Subcutaneous abdominal adipose tissue (tissue), 5 donors: Measurements from ENCODE around the gene UTP25.
"Not testable (repeated sequence)": the region's sequence is repeated elsewhere in the genome, so short reads cannot be mapped to it uniquely, and the experiment has no call there.

ENCODE experiments used
- H3K27ac ChIP-seq: one replicate; pipeline ENCODE4 v1.7.0; 2013; ENCODE audit warnings: low read depth, mild to moderate bottlenecking, inconsistent platforms, low read length, moderate library complexity
- H3K27me3 ChIP-seq, 5 donors: one replicate each; pipeline ENCODE4 v1.7.0; 2013; ENCODE audit warnings: low read length in 5 of 5, inconsistent platforms in 1 of 5; ENCODE audit not compliant: control insufficient read depth in 5 of 5, insufficient read depth in 4 of 5
- H3K36me3 ChIP-seq, 5 donors: one replicate each; pipeline ENCODE4 v1.7.0; 2013; ENCODE audit warnings: low read length in 5 of 5; ENCODE audit not compliant: control insufficient read depth in 5 of 5, insufficient read depth in 5 of 5
- H3K4me1 ChIP-seq, 5 donors: one replicate each; pipeline ENCODE4 v1.7.0; 2013; ENCODE audit warnings: low read length in 5 of 5, mild to moderate bottlenecking in 3 of 5, moderate library complexity in 1 of 5; ENCODE audit not compliant: control insufficient read depth in 5 of 5, insufficient read depth in 5 of 5
- H3K4me3 ChIP-seq, 5 donors: one replicate each; pipeline ENCODE4 v1.7.0; 2013; ENCODE audit warnings: low read length in 5 of 5, low read depth in 1 of 5
- H3K9ac ChIP-seq, 5 donors: one replicate each; pipeline ENCODE4 v1.7.0; 2013; ENCODE audit warnings: low read length in 5 of 5, mild to moderate bottlenecking in 4 of 5, moderate library complexity in 3 of 5
- H3K9me3 ChIP-seq, 5 donors: one replicate each; pipeline ENCODE4 v1.7.0; 2013; ENCODE audit warnings: low read length in 5 of 5; ENCODE audit not compliant: control insufficient read depth in 5 of 5
- donor health status: healthy.
- donor health status: healthy.
- donor health status: healthy.
- donor health status: healthy.
- donor health status: healthy.

UTP25 gene

DNA sequence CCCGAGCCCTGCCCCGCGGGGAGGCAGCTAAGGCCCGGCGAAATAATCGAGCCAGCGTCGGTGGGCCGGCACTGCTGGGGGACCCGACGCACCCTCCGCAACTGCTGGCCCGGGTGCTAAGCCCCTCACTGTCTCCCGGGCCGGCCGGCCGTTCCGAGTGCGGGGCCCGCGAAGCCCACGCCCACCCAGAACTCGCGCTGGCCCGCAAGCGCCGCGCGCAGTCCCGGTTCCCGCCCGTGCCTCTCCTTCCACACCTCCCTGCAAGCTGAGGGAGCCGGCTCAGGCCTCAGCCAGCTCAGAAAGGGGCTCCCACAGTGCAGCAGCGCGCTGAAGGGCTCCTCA is 61.3 kb downstream of the UTP25 start:
- H3K27ac ChIP-seq = no peak overlapping the region
- H3K9ac ChIP-seq = no peak overlapping the region
- no peaks in the 10 kb centered on the region for H3K36me3 ChIP-seq
- H3K27me3 ChIP-seq = peaks cover 0 to 4% (median 0%) of the 10 kb centered on the region in 5 donors
- peaks cover 0 to 4% (median 0%) of the 10 kb centered on the region in 5 donors for H3K9me3 ChIP-seq
- H3K4me3 ChIP-seq = no peak overlapping the region
- no peaks in the 10 kb centered on the region for H3K4me1 ChIP-seq

GRCh38 chr1:209890641-209891330 is 63.0 kb downstream of the UTP25 start:
- Histone ChIP-seq H3K4me1 (no peaks in the 10 kb centered on the region), H3K27ac (no peak overlapping the region), H3K9me3 (peaks cover 0 to 4% (median 0%) of the 10 kb centered on the region in 5 donors), H3K9ac (no peak overlapping the region), H3K4me3 (no peak overlapping the region), H3K36me3 (no peaks in the 10 kb centered on the region), H3K27me3 (peaks cover 0 to 4% (median 0%) of the 10 kb centered on the region in 5 donors)

GRCh38 chr1:209893751-209894150 is 66.0 kb downstream of the UTP25 start:
- Histone ChIP-seq H3K27me3 (no peaks in the 10 kb centered on the region), H3K4me1 (no peaks in the 10 kb centered on the region), H3K27ac (no peak overlapping the region)

GRCh38 chr1:209895709-209896108 is 67.9 kb downstream of the UTP25 start:
- Histone ChIP-seq H3K36me3 (no peaks in the 10 kb centered on the region), H3K9me3 (peaks cover 0 to 4% (median 0%) of the 10 kb centered on the region in 5 donors), H3K9ac (no peak overlapping the region), H3K27ac (no peak overlapping the region), H3K4me3 (no peak overlapping the region), H3K4me1 (no peaks in the 10 kb centered on the region), H3K27me3 (no peaks in the 10 kb centered on the region)

More at GRCh38 chr1:209893751-209894150, 66.0 kb downstream of the UTP25 start:
- H3K9ac ChIP-seq = no peak overlapping the region
- H3K4me3 ChIP-seq = no peak overlapping the region
- peaks cover 0 to 4% (median 0%) of the 10 kb centered on the region in 5 donors for H3K9me3 ChIP-seq
- no peaks in the 10 kb centered on the region for H3K36me3 ChIP-seq

- no peaks in the 10 kb centered on the region for H3K4me1 ChIP-seq
- H3K27ac ChIP-seq = no peak overlapping the region
- H3K9me3 ChIP-seq = peaks cover 0 to 3% (median 0%) of the 10 kb centered on the region in 5 donors
- no peaks in the 10 kb centered on the region for H3K27me3 ChIP-seq
- H3K4me3 ChIP-seq = no peak overlapping the region
- H3K36me3 ChIP-seq = no peaks in the 10 kb centered on the region
- no peak overlapping the region for H3K9ac ChIP-seq
Observed at GRCh38 chr1:209896346-209896745, 68.6 kb downstream of the UTP25 start.

DNA sequence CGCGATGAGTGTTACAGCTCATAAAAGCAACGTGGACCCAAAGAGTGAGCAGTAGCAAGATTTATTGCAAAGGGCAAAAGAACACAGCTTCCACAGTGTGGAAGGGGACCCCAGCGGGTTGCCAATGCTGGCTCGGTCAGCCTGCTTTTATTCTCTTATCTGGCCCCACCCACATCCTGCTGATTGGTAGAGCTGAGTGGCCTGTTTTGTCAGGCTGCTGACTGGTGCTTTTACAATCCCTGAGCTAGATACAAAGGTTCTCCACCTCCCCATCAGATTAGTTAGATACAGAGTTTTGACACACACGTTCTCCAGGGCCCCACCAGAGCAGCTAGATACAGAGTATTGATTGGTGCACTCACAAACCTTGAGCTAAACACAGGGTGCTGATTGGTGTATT is 70.5 kb downstream of the UTP25 start:
- H3K4me1 ChIP-seq, H3K27ac ChIP-seq: not testable (repeated sequence)

DNA sequence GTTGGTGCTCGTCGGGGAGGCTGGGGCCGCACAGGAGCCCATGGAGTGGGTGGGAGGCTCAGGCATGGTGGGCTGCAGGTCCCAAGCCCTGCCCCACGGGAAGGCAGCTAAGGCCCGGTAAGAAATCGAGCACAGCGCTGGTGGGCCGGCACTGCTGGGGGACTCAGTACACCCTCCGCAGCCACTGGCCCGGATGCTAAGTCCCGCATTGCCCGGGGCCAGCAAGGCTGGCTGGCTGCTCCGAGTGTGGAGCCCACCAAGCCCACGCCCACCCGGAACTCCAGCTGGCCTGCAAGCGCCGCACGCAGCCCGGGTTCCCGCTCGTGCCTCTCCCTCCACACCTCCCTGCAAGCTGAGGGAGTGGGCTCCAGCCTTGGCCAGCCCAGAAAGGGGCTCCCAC is 71.1 kb downstream of the UTP25 start:
- not testable (repeated sequence) for H3K9ac ChIP-seq, H3K9me3 ChIP-seq, H3K4me3 ChIP-seq, H3K36me3 ChIP-seq, H3K4me1 ChIP-seq, H3K27me3 ChIP-seq, H3K27ac ChIP-seq

More for the DNA sequence above, 70.5 kb downstream of the UTP25 start:
- not testable (repeated sequence) for H3K36me3 ChIP-seq, H3K27me3 ChIP-seq, H3K9ac ChIP-seq, H3K4me3 ChIP-seq, H3K9me3 ChIP-seq

DNA sequence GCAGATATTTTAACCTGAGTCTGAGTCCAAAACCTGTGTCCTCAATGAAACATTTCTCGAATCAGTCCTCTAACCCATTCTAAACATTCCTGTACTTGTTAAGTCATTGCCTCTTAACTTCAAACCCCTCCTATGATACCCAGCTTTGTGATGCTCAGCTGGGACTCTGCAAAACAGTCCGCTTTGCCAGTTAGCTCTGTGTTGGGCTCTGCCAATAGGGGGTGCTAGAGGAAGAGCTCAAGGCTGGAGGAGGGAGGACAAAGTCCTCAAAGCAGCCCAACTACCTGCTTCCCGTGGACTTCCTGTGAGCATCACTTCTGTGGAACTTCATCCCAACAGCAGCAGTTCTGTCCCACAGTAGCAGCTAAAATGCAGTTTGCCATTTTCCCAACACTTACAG is 72.2 kb downstream of the UTP25 start:
- Histone ChIP-seq H3K9ac (no peak overlapping the region), H3K36me3 (no peaks in the 10 kb centered on the region), H3K9me3 (no peaks in the 10 kb centered on the region), H3K27me3 (no peaks in the 10 kb centered on the region), H3K4me1 (no peaks in the 10 kb centered on the region), H3K4me3 (no peak overlapping the region), H3K27ac (no peak overlapping the region)

DNA sequence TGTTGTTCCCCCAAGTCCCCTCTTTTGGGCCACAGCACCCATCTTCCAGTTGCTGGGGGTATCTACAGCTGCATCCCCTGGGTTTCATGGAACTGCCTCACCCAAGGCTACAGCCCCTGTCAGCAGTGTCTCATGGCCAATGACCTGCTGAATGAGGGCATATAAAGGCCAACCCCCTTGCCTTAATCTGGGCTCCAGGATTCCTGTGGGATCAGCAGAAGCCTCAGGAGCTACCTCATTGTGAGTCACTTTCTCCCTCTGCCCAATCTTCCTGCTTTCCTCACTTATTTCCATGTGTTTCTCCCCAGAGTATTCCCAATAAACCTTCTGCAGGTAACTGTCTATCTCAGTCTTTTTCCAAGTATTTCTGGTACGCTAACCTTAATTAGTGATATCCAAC is 73.0 kb downstream of the UTP25 start:
- no peaks in the 10 kb centered on the region for H3K27me3 ChIP-seq
- H3K27ac ChIP-seq = no peak overlapping the region
- no peak overlapping the region for H3K9ac ChIP-seq
- no peaks in the 10 kb centered on the region for H3K36me3 ChIP-seq
- H3K4me3 ChIP-seq = no peak overlapping the region
- H3K4me1 ChIP-seq = no peaks in the 10 kb centered on the region
- H3K9me3 ChIP-seq = no peaks in the 10 kb centered on the region

DNA sequence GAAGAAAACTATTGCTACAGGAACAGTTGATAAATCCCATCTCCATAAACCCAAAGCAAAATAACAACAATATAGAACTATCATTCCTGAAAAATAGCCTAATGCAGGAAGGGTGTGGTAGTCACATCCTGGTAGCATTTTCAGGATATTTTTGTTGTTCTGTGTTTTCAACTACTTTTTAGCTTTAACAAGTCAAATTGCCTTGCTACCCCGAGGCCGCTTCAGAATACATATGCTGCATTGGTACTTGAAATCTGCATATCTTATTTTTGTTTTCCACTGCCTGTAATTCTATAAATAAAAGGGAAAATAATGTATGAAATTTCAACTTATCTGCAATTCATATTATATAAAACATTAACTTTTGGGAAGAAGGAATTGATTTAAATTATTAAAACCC is 73.4 kb downstream of the UTP25 start:
- H3K9ac ChIP-seq = no peak overlapping the region
- H3K27ac ChIP-seq = no peak overlapping the region
- no peaks in the 10 kb centered on the region for H3K36me3 ChIP-seq
- no peak overlapping the region for H3K4me3 ChIP-seq
- no peaks in the 10 kb centered on the region for H3K27me3 ChIP-seq
- no peaks in the 10 kb centered on the region for H3K9me3 ChIP-seq
- H3K4me1 ChIP-seq = no peaks in the 10 kb centered on the region

DNA sequence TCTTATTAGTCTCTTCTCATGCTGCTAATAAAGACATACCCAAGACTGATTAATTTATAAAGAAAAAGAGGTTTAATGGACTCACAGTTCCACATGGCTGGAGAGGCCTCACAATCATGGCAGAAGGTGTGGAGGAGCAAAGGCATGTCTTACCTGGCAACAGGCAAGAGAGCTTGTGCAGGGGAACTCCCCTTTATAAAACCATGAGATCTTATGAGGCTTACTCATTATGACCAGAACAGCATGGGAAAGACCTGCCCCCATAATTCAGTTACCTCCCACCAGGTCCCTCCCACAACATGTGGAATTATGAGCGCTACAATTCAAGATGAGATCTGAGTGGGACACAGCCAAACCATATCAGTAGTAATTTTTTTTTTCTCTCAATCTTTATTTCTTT is 77.0 kb downstream of the UTP25 start:
- not testable (repeated sequence) for H3K4me1 ChIP-seq, H3K27me3 ChIP-seq, H3K36me3 ChIP-seq, H3K9me3 ChIP-seq, H3K27ac ChIP-seq, H3K4me3 ChIP-seq, H3K9ac ChIP-seq
